MV-4-11 (cell line): ENCODE data around the gene PTPN23.
"Not testable (repeated sequence)": the region's sequence is repeated elsewhere in the genome, so short reads cannot be mapped to it uniquely, and the experiment has no call there.

ENCODE experiments used
- DNase-seq: peaks from one replicate; lab custom pipeline; 2025; lab: John Stamatoyannopoulos, UW

PTPN23 gene

GRCh38 chr3:47370020-47370419, 10.8 kb upstream of the PTPN23 start:
- not testable (repeated sequence) for DNase-seq

GRCh38 chr3:47370887-47371697, 9.7 kb upstream of the PTPN23 start:
- no peak for DNase-seq

- no peak for DNase-seq
These were observed 6.2 kb upstream of the PTPN23 start for GRCh38 chr3:47374587-47374986.

- DNase-seq = no peak
These were observed 4.4 kb upstream of the PTPN23 start for GRCh38 chr3:47376393-47376792.

GRCh38 chr3:47377186-47377585, 3.6 kb upstream of the PTPN23 start:
- peak; percentile 92 for DNase-seq

GRCh38 chr3:47378869-47379268, 2.0 kb upstream of the PTPN23 start:
- DNase-seq = no peak

GRCh38 chr3:47379411-47379899, 1.4 kb upstream of the PTPN23 start:
- DNase-seq = no peak

- no peak for DNase-seq
These were observed 708 bp upstream of the PTPN23 start for GRCh38 chr3:47380026-47380600.

- peak; percentile 81 for DNase-seq
These were observed 716 bp downstream of the PTPN23 start for GRCh38 chr3:47381317-47382157.

- no peak for DNase-seq
These were observed 3.6 kb downstream of the PTPN23 start for GRCh38 chr3:47384425-47384824.

- DNase-seq = no peak
These were observed 4.2 kb downstream of the PTPN23 start for GRCh38 chr3:47385007-47385406.

- no peak for DNase-seq
These were observed 5.0 kb downstream of the PTPN23 start for GRCh38 chr3:47385796-47386195.

- no peak for DNase-seq
These were observed 12.1 kb downstream of the PTPN23 start for GRCh38 chr3:47392933-47393332.

- no peak for DNase-seq
These were observed 13.5 kb downstream of the PTPN23 start for GRCh38 chr3:47394140-47394870.

- no peak for DNase-seq
These were observed 14.1 kb downstream of the PTPN23 start for GRCh38 chr3:47394881-47395280.

- no peak for DNase-seq
These were observed 17.4 kb downstream of the PTPN23 start for GRCh38 chr3:47398228-47398627.

- no peak for DNase-seq
These were observed 18.2 kb downstream of the PTPN23 start for GRCh38 chr3:47399016-47399415.

- peak; percentile 67 for DNase-seq
These were observed 18.9 kb downstream of the PTPN23 start for GRCh38 chr3:47399531-47400270.

- no peak for DNase-seq
These were observed 23.6 kb downstream of the PTPN23 start for GRCh38 chr3:47404431-47404876.

GRCh38 chr3:47404955-47405790, 24.4 kb downstream of the PTPN23 start:
- DNase-seq = no peak
